Lower lobe of right lung (tissue), 2 donors: ENCODE data around the gene ZNF331. TPM values are rescaled to one million over a fixed set of nuclear protein-coding genes. Genes with fewer than 3 reads are reported as not detected.

ENCODE experiments used
- ATAC-seq, 2 donors: fragments of 200-7000 bp; cut with Tn5 transposase; one replicate each; pipeline ENCODE4 v1.9.1; 2020 to 2022; ENCODE audit warnings: mild to moderate bottlenecking in 2 of 2, moderate library complexity in 2 of 2
- DNase-seq: peaks from one replicate; pipeline ENCODE4 v3.0.0-alpha.2; 2020
- H3K27ac ChIP-seq: fragments of 200-600 bp; one replicate; pipeline ENCODE4 v1.8.0; 2022
- H3K27me3 ChIP-seq: fragments of 200-600 bp; one replicate; pipeline ENCODE4 v1.8.0; 2022; ENCODE audit warnings: low read depth
- H3K36me3 ChIP-seq: fragments of 200-600 bp; one replicate; pipeline ENCODE4 v1.8.0; 2022; ENCODE audit warnings: mild to moderate bottlenecking
- H3K4me1 ChIP-seq: fragments of 200-600 bp; one replicate; pipeline ENCODE4 v1.8.0; 2022
- H3K4me3 ChIP-seq: fragments of 200-600 bp; one replicate; pipeline ENCODE4 v1.8.0; 2022; ENCODE audit warnings: mild to moderate bottlenecking
- H3K9me3 ChIP-seq: fragments of 200-600 bp; one replicate; pipeline ENCODE4 v1.8.0; 2022
- CTCF ChIP-seq: fragments of 200-600 bp; IDR thresholded peaks from one replicate; pipeline ENCODE4 v1.8.0; 2022; ENCODE audit warnings: antibody characterized with exemption, mild to moderate bottlenecking
- intact Hi-C: fragments of 100-400 bp; cut with DNase I; formaldehyde crosslinking; loops from one replicate; pipeline ENCODE4 v1.11.0; 2022
- total RNA-seq: library from RNA; stranded (reverse); fragmentation: NEBNext Ultra II Directional; extraction: Animal tissue kit (Norgen Biotek cat#: 25700); gene quantifications from one replicate; pipeline ENCODE4 v1.2.1, GENCODE V29; 2021
- donor health status: DM: no; HTN: yes; CAD: no; lungs with severe emphysema.

The ZNF331 gene
- total RNA-seq, 1 donor from 2014 or later = 36.6 TPM

GRCh38 chr19:53555352-53555751, 17.4 kb downstream of the ZNF331 start:
- ATAC-seq (no peak), DNase-seq (no peak)
- H3K27ac ChIP-seq = peak overlapping the region; percentile 90
- H3K27me3 ChIP-seq = no peaks in the 10 kb centered on the region
- peaks cover 27% of the 10 kb centered on the region for H3K36me3 ChIP-seq
- peak overlapping the region; percentile 65 for H3K4me3 ChIP-seq
- intact Hi-C loops = no loop called here
- peaks cover 5% of the 10 kb centered on the region for H3K4me1 ChIP-seq
- TF ChIP-seq CTCF = no peak
- H3K9me3 ChIP-seq = no peaks in the 10 kb centered on the region

DNA sequence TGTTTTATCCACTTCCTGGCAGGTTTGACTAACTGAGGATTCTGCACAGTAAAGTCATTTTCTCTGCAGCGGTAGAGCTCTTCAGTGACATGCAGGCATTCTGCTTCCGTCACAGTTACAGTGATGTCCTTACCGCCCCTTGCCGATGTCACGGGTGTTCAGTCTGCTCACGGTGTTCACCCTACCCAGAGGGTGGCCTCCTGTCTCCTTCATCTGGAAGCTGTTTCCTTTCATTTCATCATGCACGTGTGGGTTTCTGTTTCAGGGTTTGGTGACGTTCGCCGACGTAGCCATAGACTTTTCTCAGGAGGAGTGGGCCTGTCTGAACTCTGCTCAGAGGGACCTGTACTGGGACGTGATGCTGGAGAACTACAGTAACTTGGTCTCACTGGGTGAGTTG, 33.4 kb downstream of the ZNF331 start:
- Histone ChIP-seq H3K4me1 (no peaks in the 10 kb centered on the region), H3K27me3 (no peaks in the 10 kb centered on the region), H3K36me3 (peaks cover 75% of the 10 kb centered on the region), H3K27ac (no peak overlapping the region), H3K4me3 (no peak overlapping the region), H3K9me3 (peaks cover 18% of the 10 kb centered on the region)
- ATAC-seq (no peak), DNase-seq (no peak)
- intact Hi-C loops = no loop called here
- TF ChIP-seq CTCF = no peak

- intact Hi-C loops = no loop called here
- ATAC-seq = no peak
- H3K27me3 ChIP-seq = no peaks in the 10 kb centered on the region
- H3K36me3 ChIP-seq = peaks cover 74% of the 10 kb centered on the region
- no peak for TF ChIP-seq CTCF
- DNase-seq = no peak
- no peak overlapping the region for H3K4me3 ChIP-seq
- peaks cover 54% of the 10 kb centered on the region for H3K9me3 ChIP-seq
- H3K4me1 ChIP-seq = no peaks in the 10 kb centered on the region
- H3K27ac ChIP-seq = no peak overlapping the region
Measured at GRCh38 chr19:53576941-53577653, 39.2 kb downstream of the ZNF331 start.

DNA sequence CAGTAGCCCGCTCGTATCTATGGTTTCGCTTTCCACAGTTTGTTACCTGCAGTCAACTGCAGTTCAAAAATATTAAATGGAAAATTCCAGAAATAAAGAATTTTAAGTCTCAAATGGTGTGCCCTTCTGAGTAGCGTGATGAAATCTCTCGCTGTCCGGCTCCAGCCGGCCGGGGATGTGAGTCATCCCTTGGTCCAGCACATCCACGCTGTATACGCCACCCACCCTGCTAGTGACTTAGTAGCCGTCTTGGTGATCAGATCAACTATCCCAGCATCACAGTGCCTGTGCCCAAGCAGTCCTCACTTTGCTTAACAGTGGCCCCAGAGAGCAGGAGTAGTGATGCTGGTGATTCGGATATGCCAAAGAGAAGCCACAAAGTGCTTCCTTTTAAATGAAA, 40.0 kb downstream of the ZNF331 start:
- intact Hi-C loops = no loop called here
- no peak for DNase-seq
- no peak overlapping the region for H3K4me3 ChIP-seq
- no peak for TF ChIP-seq CTCF
- peaks cover 54% of the 10 kb centered on the region for H3K9me3 ChIP-seq
- H3K36me3 ChIP-seq = peaks cover 65% of the 10 kb centered on the region
- no peak overlapping the region for H3K27ac ChIP-seq
- no peak for ATAC-seq
- no peaks in the 10 kb centered on the region for H3K4me1 ChIP-seq
- H3K27me3 ChIP-seq = no peaks in the 10 kb centered on the region

DNA sequence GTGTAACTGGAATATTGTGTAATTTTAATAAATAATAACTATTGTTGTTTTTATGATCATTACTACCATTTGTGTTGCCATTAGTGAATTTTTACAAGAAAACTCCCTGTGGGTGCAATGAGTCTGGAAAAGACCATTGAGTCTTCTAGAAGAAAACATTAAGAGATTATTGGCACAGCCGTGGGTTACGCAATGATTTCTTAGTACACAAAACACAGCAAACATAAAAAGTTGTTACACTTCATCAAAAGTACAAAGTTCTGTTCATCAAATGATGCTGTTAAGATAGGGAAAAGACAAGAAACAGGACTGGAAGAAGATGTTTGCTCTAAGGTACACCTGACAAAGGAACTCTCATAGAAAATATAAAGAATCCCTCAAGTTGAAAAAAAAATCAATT, 41.6 kb downstream of the ZNF331 start:
- peaks cover 50% of the 10 kb centered on the region for H3K36me3 ChIP-seq
- H3K27ac ChIP-seq = no peak overlapping the region
- no peak for DNase-seq
- no peaks in the 10 kb centered on the region for H3K4me1 ChIP-seq
- no peaks in the 10 kb centered on the region for H3K27me3 ChIP-seq
- H3K4me3 ChIP-seq = no peak overlapping the region
- H3K9me3 ChIP-seq = peaks cover 45% of the 10 kb centered on the region
- intact Hi-C loops = no loop called here
- TF ChIP-seq CTCF = no peak
- ATAC-seq = no peak
